AG08396 (cell line): Measurements from ENCODE around the gene VPS8.
"Not testable (repeated sequence)": the region's sequence is repeated elsewhere in the genome, so short reads cannot be mapped to it uniquely, and the experiment has no call there.

ENCODE experiments used
- DNase-seq: peaks from one replicate; pipeline ENCODE4 v3.0.0; 2012; ENCODE audit warnings: low spot score, mixed read lengths

Gene VPS8

DNA sequence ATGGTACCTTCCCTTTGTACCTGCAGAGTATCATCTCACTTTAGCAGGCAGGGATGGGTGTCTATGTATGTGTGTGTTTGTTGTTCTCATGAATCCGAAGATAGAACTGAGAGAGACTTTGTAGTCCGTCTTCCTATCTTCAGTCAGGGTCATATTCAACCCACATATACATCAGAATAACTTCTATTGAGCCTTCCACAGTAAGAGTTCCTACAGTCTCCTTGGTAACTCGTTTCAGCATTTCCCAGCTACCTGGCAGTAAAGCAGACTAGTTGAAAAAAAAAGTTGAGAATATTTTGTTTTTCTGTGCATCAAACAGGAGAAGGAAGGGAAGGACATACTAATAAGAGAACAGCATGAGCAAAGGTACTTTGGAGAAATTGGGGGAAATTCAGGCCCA lies 106.8 kb downstream of the VPS8 start:
- DNase-seq = no peak

DNA sequence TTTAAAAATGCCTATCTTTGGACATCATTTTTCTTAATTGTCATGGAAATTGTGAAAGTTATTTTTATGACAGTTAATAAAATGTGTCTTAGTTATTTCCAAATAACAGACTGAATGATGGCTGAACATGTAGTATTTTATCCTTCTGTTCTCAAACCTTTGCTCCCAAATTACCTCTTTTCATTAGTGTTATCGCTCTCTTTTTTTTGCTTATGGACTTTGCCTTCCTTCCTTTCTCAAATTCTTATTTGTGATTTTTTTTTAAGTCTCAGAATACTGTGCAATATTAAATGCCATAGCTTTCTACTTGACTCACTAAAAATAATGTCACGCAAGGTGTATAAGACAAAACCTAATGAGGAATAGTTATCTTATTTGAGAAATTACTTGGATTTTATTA lies 107.7 kb downstream of the VPS8 start:
- no peak for DNase-seq

DNA sequence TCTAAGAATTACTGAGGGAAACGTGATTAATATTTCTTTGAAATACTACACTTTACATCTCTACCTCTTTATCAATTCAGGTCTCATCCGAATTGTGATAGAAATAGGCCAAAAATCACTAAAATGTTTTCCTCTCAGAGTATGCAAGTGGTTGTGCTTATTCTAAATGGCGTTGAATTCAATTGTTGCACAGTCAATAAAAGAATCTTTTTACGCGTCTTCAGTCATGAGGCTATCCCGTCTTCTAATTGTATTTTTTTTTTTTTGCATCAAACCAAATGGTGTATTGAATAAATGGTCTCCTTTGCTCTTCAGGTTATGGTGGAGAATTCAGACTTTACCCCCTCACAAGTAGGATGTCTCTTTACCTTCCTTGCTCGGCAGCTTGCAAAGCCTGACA lies 112.6 kb downstream of the VPS8 start:
- no peak for DNase-seq

DNA sequence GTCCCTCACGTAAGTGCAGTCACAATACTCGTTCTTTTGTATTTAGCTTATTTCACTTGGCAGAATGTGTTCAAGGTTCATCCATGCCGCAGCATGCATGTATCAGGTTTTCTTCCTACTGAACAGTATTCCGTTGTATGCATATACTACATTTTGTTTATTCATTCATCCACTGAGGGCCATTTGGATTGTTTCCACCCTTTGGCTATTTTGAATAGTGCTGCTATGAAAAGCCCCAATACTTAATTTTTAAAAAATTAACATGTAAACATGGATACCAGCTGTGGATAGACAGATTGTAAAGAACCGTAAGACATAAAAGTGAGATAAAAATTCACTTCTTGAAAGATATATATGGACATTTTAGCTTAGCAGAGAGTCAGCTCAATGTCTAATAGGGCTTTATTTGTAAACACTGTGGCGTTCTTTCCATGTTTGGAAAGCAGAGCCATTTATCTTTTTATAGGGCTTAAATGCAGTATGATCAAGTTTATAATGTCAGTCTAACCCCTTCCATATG lies 115.9 kb downstream of the VPS8 start:
- no peak for DNase-seq

DNA sequence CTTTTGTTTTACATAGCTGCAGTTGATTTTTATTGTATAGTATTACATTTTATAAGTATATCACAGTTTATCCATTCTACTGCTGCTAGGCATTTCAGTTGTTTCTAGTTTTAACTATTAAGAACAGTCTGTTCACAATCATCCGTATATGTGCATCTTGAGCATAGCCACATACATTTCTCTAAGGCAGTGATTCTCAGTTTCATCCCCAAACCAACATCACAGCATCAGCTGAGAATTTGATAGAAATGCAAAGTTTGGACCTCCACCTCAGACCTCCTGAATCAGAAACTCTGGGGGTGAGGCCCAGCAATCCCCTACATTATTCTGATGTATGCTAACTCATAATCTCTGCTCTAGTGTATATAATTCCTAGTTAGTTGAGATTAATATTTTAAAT lies 120.8 kb downstream of the VPS8 start:
- no peak for DNase-seq

DNA sequence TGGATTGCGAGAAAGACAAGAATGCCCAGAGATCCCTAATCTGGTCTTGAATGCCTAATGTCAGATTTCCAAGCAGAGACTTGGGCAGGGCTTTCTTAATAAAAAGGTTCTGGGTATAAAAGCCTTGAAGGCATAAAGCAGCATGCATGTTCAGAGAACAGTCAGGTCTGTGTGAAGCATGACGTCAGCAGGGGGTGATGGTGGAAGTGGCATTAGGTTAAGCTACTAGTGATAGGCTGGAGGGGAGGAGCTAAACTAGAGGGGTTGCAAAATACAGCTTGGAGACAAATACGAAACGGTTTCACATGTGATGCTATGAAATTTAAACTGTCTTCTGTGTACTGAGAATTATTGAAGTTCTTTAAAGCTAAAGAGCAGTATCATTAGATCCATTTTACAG lies 125.6 kb downstream of the VPS8 start:
- no peak for DNase-seq

DNA sequence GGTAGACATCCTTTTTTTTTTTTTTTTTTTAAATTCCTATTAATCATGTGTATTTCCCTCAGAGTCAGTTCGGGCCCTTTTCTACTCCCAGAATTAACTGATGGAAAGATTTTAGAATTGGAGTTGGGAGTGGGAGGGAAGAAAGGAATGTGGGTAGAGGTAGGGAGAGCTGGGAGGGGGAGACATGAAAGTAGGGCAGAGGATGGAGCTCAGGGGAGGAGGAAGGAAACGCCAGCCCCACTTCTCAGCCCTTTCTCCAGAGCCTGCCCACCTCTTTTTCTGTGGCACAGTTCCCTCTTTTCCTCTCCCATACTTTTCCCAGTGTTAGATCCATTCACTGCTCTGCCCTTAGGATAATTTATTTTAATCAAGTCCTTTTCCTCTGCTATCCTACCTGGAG lies 129.4 kb downstream of the VPS8 start:
- DNase-seq = no peak

DNA sequence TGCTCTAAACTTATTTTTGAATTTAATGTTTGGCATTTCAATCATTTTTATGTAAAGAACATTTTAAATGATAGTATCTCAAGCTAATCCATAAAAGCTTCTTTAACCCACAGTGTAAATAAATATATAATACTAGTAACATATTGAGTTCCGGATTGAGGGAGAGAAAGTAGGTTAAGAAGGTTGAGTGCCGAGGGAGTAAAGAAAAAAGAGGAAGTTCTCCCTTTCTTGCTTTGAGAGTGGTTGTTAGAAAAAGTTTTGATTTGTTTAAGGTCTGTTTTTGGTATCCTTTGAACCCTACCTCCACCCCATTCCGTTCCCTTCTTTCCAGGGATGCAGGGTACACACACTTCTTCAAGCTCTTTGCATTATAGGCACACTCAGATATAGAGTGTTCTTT lies 130.8 kb downstream of the VPS8 start:
- DNase-seq = no peak

DNA sequence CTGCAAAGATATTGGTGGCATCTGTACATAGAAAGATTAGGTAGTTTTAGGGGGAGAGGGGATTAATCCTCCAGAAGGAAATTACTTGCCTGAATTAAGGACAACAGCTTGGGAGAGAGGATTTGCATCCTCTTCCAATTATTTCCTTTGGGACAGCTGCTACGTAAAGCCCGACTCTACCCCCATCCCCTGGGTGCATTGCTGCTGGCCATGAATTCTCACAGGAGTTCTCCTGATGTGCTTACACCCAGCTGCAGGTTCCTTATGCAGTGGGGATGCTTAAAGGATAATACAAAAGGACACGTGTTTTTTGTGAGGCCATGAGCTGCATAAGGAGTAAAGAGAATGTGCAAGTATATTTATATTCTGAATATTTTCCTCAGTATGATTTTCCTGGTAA lies 132.3 kb downstream of the VPS8 start:
- no peak for DNase-seq

DNA sequence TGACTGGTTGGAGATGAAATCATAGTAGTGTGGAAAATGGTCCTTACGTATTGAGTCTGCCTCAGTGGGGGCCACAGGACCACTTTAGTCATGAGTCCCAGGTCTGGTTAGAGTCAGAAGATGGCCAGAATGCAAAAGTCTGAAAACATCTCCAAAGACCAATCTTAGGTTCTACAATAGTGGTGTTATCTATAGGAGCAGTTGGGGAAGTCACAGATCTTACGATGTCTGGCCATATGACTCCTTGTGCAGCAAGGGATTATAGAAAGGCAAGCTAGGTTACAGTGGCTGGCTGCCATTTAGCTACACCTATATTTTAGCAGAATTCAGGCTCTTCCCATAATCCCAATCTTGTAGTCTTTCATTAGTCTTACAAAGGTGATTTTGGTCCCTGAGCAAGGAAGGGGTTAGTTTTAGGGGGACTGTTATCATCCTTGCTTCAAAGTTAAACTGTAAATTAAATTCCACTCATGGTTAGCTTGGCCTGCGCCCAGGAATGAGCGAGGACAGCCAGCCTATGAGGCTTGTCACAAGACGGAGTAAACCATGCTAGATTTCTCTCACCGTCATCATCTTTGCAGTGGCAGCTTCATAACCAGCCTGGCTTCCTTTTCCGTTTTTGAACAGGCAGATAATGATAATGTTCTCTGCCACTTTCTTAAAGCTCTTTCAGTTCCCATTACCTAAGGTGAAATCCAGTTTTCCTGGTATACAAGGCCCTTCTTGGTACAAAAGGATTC lies 134.1 kb downstream of the VPS8 start:
- DNase-seq = no peak

DNA sequence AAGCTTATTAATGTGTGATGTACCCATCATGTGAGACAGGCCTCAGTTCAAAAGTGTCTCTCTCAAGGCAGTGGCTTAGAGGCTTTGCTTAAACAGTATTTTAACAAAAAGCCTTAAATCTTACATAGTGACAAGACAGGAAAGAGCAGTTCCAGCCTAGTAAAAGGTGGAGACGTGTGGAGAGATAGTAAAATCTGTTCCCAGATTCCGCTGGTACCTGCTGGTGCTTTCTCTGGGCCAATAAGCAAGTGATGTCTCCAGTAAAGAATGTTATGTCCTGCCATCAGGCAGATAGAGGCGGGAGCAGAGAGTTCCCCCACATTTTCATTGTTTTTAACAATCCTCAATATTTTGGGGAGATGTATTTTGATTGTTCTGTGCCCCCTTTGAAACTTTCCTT lies 135.0 kb downstream of the VPS8 start:
- no peak for DNase-seq

DNA sequence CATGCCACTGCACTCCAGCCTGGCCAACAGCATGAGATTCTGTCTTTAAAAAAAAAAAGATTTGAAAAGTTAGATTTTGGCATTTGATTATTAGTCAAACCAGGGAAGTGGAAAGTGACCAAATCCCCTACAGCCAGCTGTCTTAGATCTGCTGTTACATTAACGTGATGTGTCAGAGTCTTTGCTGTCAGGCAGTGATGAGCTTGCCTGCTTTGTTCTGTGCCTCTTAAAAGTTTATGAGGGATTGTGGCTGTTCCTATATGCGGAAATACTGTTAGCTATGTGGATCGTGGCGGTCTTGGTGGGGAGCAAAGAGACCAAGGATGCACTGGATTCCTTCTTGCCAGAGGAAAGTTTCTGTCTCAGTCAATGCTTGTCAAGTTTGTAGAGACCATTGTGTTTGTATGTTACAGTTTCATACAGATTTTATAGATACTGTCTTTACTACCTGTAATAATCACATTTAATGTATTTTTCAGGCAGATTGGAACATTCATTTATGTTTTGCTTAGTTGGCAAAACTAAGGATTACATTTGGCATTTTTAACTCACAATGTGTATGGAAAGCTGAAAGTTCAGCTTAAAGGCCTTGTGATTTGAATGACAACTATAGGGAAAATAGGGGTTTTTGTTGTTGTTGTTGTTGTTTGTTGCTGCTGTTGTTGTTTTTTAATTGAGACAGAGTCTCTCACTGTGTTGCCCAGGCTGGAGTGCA lies 137.4 kb downstream of the VPS8 start:
- no peak for DNase-seq

DNA sequence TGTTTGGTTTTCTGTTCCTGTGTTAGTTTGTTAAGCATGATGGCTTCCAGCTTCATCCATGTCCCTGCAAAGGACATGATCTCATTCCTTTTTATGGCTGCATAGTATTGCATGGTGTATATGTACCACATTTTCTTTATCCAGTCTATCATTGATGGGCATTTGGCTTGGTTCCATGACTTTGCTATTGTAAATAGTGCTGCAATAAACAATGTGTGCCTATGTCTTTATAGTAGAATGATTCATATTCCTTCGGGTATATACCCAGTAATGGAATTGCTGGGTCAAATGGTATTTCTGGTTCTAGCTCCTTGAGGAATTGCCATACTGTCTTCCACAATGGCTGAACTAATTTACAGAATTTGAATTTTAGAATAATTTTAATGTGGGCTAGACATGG lies 138.8 kb downstream of the VPS8 start:
- DNase-seq = not testable (repeated sequence)

DNA sequence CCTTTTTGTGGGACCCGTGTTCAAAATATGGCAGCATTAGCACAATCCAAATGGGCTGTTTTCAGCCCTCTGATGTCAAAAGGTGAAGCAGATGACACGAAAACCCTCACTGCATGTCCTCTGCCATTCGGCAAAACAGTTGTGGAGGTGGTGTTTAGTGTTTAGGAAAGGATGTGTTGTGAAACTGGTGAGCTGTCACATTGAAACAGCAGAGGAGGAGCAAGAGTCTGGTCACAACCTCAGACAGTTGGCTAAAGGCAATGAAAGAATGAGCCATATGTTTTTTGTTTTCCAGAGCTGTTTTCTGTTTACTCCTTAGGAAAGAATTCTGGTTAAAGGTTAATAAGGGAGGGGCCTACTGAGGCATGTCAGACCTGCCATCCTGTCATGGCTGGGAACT lies 140.7 kb downstream of the VPS8 start:
- peak; percentile 11 for DNase-seq

DNA sequence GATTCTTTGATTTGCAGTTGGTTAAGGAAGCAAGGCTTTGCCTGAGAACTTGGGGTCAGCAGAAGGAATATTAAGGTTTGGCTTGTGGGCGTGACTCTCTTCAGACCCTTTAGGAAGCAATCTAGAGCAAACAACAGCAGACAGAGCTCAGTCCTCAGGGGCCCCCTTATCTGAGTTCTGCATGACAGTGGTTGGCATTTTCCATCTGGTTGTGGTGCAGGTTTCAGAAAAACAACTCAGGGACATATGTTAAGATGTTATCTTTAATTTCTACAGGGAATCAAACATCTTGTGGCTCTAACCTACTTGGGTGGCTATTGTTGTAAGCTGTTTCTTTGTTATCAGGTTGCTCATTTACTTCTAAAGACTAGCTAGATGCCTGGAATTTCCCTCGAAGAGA lies 141.4 kb downstream of the VPS8 start:
- DNase-seq = no peak

DNA sequence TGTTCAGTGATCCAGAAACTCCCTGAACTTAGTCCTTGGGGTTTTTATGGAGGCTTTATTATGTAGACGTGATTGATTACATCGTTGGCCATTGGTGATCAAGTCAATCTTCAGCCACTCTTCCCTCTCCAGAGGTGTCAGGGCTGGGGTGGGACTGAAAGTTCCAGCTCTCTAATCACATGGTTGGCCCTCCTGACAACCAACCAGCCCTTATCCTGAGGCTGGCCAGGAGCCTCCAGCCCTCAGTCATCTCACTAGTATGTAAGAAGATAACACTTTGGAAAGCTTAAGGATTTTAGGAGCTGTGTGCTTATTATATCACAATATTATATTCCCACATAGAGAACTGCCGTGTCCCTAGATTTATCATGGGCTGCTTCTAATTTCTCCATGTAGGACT lies 142.3 kb downstream of the VPS8 start:
- DNase-seq = no peak

DNA sequence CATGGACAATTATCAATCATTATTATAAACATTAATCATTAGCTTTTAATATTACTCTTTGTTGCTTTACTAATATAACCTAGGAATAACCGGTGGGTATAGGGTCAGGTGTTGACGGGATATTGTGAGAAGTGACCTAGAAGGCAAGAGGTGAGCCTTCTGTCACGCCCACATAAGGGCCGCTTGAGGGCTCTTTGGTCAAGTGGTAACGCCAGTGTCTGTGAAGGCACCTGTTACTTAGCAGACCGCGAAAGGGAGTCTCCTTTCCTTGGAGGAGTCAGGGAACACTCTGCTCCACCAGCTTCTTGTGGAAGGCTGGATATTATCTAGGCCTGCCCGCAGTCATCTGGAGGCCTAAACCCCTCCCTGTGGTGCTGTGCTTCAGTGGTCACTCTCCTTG lies 142.9 kb downstream of the VPS8 start:
- not testable (repeated sequence) for DNase-seq

DNA sequence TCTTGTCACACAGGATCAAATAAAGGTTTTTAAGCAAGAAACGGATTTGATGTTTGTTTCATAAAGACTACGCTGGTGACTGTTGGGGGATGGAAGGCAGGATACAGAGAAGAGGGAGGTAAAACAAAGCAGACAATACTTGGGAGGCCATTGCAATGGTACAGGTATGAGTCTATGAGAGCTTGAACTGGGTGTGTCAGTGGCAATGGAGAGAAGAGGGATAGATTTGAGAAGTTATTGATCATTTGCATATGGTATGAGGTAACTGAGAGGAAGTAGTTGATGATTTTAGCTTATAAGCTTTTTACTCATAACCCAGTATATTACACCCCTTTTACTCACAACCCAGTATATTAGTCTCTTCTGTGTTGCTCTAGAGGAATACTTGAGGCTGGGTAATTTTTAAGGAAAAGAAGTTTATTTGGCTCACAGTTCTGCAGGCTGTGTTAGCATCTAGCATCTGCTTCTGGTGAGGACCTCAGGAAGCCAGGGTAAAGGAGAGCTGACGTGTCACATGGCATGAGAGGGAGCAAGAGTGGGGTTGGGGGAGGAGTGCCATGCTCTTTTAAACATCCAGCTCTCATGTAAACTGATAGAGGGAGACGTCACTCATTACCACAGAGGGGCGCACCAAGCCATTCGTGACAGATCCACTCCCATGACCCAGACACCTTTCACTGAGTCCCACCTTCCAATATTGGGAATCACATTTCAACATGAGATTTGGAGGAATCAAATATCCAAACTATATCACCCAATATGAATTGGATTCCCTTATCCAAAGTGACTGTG lies 153.9 kb downstream of the VPS8 start:
- DNase-seq = no peak

DNA sequence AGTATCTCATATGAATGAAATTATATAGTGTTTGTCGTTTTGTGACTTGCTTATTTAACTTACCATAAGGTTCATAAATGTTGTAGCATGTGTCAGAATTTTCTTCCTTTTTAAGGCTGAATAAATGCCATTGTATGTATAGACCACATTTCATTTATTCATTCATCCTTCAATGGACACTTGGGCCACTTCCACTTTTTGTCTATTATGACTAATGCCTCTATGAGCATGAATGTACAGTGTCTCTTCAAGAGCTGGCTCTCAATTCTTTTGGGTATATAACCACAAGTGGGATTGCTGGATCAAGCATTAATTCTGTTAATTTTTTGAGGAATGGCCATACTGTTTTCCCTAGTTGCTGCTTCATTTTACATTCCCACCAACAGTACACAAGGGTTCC lies 156.1 kb downstream of the VPS8 start:
- no peak for DNase-seq

DNA sequence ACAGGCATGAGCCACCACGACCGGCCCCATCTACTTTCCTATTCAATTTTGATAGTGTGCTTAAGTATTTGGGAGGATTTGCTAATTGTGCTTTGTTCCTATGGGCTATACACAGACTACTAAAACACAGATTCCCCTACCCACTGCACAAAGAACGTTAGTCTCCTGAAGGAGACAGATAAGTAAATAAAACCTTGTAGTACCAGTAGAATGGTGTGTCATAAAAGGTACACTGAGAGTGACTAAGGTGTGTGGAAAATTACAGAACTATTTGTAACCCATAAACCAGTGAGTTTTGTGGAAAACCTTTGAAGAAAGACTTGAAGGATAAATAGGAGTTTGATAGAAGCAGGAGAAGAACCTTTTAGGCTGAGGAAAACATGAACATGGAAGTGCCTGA lies 158.2 kb downstream of the VPS8 start:
- no peak for DNase-seq

DNA sequence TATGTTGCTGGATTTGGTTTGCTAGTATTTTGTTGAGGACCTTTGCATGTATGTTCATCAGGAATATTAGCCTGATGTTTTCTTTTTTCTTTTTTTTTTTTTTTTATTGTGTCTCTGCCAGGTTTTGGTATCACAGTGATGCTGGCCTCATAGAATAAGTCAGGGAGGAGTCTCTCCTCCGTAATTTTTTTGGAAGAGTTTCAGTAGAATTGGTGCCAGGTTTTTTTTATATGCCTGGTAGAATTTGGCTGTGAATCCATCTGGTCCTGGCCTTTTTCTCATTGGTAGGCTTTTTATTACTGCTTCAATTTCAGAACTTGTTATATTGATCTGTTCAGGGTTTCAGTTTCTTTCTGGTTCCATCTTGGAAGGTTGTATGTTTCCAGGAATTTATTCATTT lies 165.8 kb downstream of the VPS8 start:
- no peak for DNase-seq

DNA sequence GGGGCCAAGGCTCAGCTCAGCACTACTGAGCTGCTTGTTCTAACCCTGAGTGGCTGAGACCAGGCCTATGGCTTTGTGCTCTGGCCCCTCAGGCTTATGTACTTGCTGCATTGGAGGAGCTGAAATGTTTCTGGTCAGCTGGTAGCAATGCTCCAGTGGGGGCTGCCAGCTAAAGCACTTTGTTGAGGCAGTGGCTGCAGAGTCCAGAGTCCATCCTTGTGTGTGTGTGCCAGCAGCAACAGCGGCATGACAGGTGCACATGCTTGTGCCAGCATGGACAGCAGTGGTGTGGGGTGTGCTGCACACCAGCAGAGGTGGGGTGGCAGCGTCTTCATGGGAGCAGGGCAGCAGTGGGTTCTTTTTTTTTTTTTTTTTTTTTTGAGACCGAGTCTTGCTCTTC lies 169.1 kb downstream of the VPS8 start:
- DNase-seq = no peak

DNA sequence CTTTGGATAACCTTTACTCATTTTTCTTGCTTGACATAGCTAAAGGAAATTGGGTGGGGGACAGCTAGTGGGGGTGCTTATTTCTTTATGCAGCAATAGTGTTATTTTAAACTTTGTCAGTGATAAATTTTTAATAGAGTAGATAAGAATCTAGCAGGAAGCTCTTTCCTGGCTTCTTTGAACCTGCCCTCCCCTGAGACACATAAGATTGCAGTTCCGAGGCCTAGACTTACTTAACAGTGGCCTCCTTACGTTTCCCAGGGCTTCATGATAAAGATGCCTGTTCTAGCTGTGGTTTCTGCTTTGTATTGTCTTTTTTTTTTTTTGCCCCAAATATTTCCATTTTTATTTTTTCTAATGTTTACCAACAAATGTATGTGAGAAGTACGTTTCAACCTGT lies 170.1 kb downstream of the VPS8 start:
- DNase-seq = no peak
